ENCODE data around the gene TKTL1.

TKTL1 gene

GRCh38 chrX:154304846-154305245 is 9.3 kb downstream of the TKTL1 start:
- H3F3A ChIP-seq (ENCODE audit: control insufficient read depth, insufficient read depth) = no peaks in the 10 kb centered on the region
- no peaks in the 10 kb centered on the region for H3K36me3 ChIP-seq (ENCODE audit: control insufficient read depth, low read length)
- no peak overlapping the region for H3K27ac ChIP-seq (ENCODE audit: low read depth, low read length)
- no peaks in the 10 kb centered on the region for H4K20me1 ChIP-seq (ENCODE audit: control insufficient read depth, insufficient read depth, low read depth, low read length)
- H3K9me2 ChIP-seq (replicated peaks; ENCODE audit: control insufficient read depth, low read length) = no peaks in the 10 kb centered on the region
- no peak overlapping the region for H3K4me2 ChIP-seq (ENCODE audit: low read length)
- H3K27me3 ChIP-seq (ENCODE audit: control insufficient read depth, low read length) = no peaks in the 10 kb centered on the region
- H3K79me2 ChIP-seq (ENCODE audit: control insufficient read depth, low read length) = no peaks in the 10 kb centered on the region
- H3K9me3 ChIP-seq (ENCODE audit: control insufficient read depth, insufficient read depth, low read length) = no peaks in the 10 kb centered on the region
- TF ChIP-seq CTCF (IDR thresholded peaks at IDR 0.05; ENCODE audit: low read depth, low read length, poor library complexity, severe bottlenecking) (no peak), EZH2phosphoT487 (IDR thresholded peaks at IDR 0.05; ENCODE audit: borderline replicate concordance, low read length) (no peak)
- no peak overlapping the region for H3K4me3 ChIP-seq (ENCODE audit: low read length)
- peaks cover 5% of the 10 kb centered on the region; the same call in 1 of the 2 replicates for H3K4me1 ChIP-seq (ENCODE audit: control insufficient read depth, low read length)

DNA sequence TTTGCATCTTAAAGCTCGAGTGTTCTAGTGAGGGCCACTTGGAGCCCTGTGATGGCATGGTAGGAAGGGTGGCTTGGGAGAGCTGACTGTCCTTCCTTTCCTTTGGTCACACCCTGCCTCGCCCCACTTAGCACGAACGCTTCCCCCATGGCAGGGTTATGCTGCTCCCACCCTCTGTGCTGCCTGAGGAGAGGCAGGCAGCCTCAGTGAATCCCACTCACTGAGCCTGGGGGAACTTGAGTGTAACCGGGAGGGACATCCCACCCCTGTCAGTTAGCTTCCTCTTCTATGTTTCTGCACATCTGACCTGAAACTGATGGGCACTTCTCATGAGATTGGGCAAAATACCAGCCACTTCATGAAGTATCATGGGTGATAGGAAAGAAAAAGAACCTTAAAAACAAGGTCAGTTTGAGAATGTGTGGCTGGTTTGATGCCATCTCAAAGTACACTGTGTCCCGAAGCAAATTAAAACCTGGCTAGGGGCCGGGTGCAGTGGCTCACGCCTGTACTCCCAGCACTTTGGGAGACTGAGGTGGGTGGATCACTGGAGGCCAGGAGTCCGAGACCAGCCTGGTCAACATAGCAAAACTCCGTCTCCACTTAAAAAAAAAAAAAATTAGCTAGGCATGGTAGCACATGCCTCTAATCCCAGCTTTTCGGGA is 10.1 kb downstream of the TKTL1 start:
- Histone ChIP-seq H3K27me3 (ENCODE audit: control insufficient read depth, low read length) (no peaks in the 10 kb centered on the region), H3K36me3 (ENCODE audit: control insufficient read depth, low read length) (no peaks in the 10 kb centered on the region), H3K4me1 (ENCODE audit: control insufficient read depth, low read length) (peaks cover 5% of the 10 kb centered on the region; the same call in 1 of the 2 replicates), H3K9me3 (ENCODE audit: control insufficient read depth, insufficient read depth, low read length) (no peaks in the 10 kb centered on the region), H3K4me3 (ENCODE audit: low read length) (no peak overlapping the region), H3K4me2 (ENCODE audit: low read length) (no peak overlapping the region), H3K27ac (ENCODE audit: low read depth, low read length) (no peak overlapping the region), H4K20me1 (ENCODE audit: control insufficient read depth, insufficient read depth, low read depth, low read length) (no peaks in the 10 kb centered on the region), H3F3A (ENCODE audit: control insufficient read depth, insufficient read depth) (no peaks in the 10 kb centered on the region), H3K79me2 (ENCODE audit: control insufficient read depth, low read length) (no peaks in the 10 kb centered on the region), H3K9me2 (replicated peaks; ENCODE audit: control insufficient read depth, low read length) (no peaks in the 10 kb centered on the region)
- TF ChIP-seq EZH2phosphoT487 (IDR thresholded peaks at IDR 0.05; ENCODE audit: borderline replicate concordance, low read length) = no peak
- no peak for TF ChIP-seq CTCF (IDR thresholded peaks at IDR 0.05; ENCODE audit: low read depth, low read length, poor library complexity, severe bottlenecking)

- no peak overlapping the region for H3K27ac ChIP-seq (ENCODE audit: low read depth, low read length)
- no peaks in the 10 kb centered on the region for H3K9me2 ChIP-seq (replicated peaks; ENCODE audit: control insufficient read depth, low read length)
- no peaks in the 10 kb centered on the region for H4K20me1 ChIP-seq (ENCODE audit: control insufficient read depth, insufficient read depth, low read depth, low read length)
- no peaks in the 10 kb centered on the region for H3K79me2 ChIP-seq (ENCODE audit: control insufficient read depth, low read length)
- H3K4me1 ChIP-seq (ENCODE audit: control insufficient read depth, low read length) = peaks cover 5% of the 10 kb centered on the region; the same call in 1 of the 2 replicates
- TF ChIP-seq CTCF (IDR thresholded peaks at IDR 0.05; ENCODE audit: low read depth, low read length, poor library complexity, severe bottlenecking) (no peak), EZH2phosphoT487 (IDR thresholded peaks at IDR 0.05; ENCODE audit: borderline replicate concordance, low read length) (no peak)
- H3K4me3 ChIP-seq (ENCODE audit: low read length) = no peak overlapping the region
- no peaks in the 10 kb centered on the region for H3K36me3 ChIP-seq (ENCODE audit: control insufficient read depth, low read length)
- no peak overlapping the region for H3K4me2 ChIP-seq (ENCODE audit: low read length)
- H3F3A ChIP-seq (ENCODE audit: control insufficient read depth, insufficient read depth) = no peaks in the 10 kb centered on the region
- no peaks in the 10 kb centered on the region for H3K9me3 ChIP-seq (ENCODE audit: control insufficient read depth, insufficient read depth, low read length)
- H3K27me3 ChIP-seq (ENCODE audit: control insufficient read depth, low read length) = no peaks in the 10 kb centered on the region
Observed at GRCh38 chrX:154307202-154307601, 11.6 kb downstream of the TKTL1 start.

Data from DOHH2 (cell line).